H9 (cell line): Measurements from ENCODE around the gene ZNF790. TPM values are rescaled to one million over a fixed set of nuclear protein-coding genes. Genes with fewer than 3 reads are reported as not detected.

ENCODE experiments used
- DNase-seq: peaks from one replicate; pipeline ENCODE4 v3.0.0-alpha.2; 2017
- H2AFZ ChIP-seq: one replicate; pipeline ENCODE4 v1.6.1; 2013; ENCODE audit warnings: mild to moderate bottlenecking, low read length, control low read depth, moderate library complexity
- H2AK5ac ChIP-seq: 2 replicates; pipeline ENCODE4 v1.6.1; 2013; ENCODE audit warnings: low read length, control low read depth, mixed read lengths; ENCODE audit not compliant: insufficient read length
- H2BK120ac ChIP-seq: one replicate; pipeline ENCODE4 v1.6.1; 2013; ENCODE audit warnings: low read depth, mild to moderate bottlenecking, low read length, control low read depth, inconsistent platforms; ENCODE audit not compliant: poor library complexity, severe bottlenecking
- H2BK12ac ChIP-seq: 2 replicates; pipeline ENCODE4 v1.6.1; 2013; ENCODE audit warnings: low read length, control low read depth, mixed read lengths, low read depth; ENCODE audit not compliant: insufficient read length
- H2BK15ac ChIP-seq: 2 replicates; pipeline ENCODE4 v1.6.1; 2013; ENCODE audit warnings: low read depth, low read length, control low read depth
- H2BK20ac ChIP-seq: one replicate; pipeline ENCODE4 v1.6.1; 2013; ENCODE audit warnings: low read depth, mild to moderate bottlenecking, low read length, control low read depth, inconsistent platforms; ENCODE audit not compliant: poor library complexity, severe bottlenecking
- H2BK5ac ChIP-seq: 2 replicates; pipeline ENCODE4 v1.6.1; 2013; ENCODE audit warnings: low read length, control low read depth, mixed read lengths; ENCODE audit not compliant: insufficient read length
- H3K14ac ChIP-seq: 2 replicates; pipeline ENCODE4 v1.6.1; 2013; ENCODE audit warnings: low read length, control low read depth; ENCODE audit not compliant: insufficient read depth
- H3K18ac ChIP-seq: 2 replicates; pipeline ENCODE4 v1.6.1; 2013; ENCODE audit warnings: low read depth, mild to moderate bottlenecking, mixed read lengths, low read length, control low read depth; ENCODE audit not compliant: insufficient read length
- H3K23ac ChIP-seq: 2 replicates; pipeline ENCODE4 v1.6.1; 2013; ENCODE audit warnings: low read length, control low read depth, mixed read lengths, low read depth; ENCODE audit not compliant: insufficient read length
- H3K23me2 ChIP-seq: 2 replicates; pipeline ENCODE4 v1.6.1; 2013; ENCODE audit warnings: low read depth, mild to moderate bottlenecking, mixed read lengths, low read length, control low read depth; ENCODE audit not compliant: insufficient read length, poor library complexity, severe bottlenecking
- H3K27ac ChIP-seq: 2 replicates; pipeline ENCODE4 v1.5.1; 2013; ENCODE audit warnings: low read length, control low read depth, mixed read lengths, low read depth; ENCODE audit not compliant: insufficient read length
- H3K27me3 ChIP-seq: 2 replicates; pipeline ENCODE4 v1.6.1; 2013; ENCODE audit warnings: low read length, control low read depth, inconsistent platforms; ENCODE audit not compliant: insufficient read depth
- H3K4ac ChIP-seq: 2 replicates; pipeline ENCODE4 v1.6.1; 2013; ENCODE audit warnings: low read depth, mild to moderate bottlenecking, control low read depth, inconsistent platforms, low read length, moderate library complexity
- H3K4me1 ChIP-seq: 2 replicates; pipeline ENCODE4 v1.6.1; 2013; ENCODE audit warnings: low read length, control low read depth, inconsistent platforms; ENCODE audit not compliant: insufficient read depth
- H3K4me2 ChIP-seq: 2 replicates; pipeline ENCODE4 v1.6.1; 2013; ENCODE audit warnings: low read length, control low read depth, mixed read lengths; ENCODE audit not compliant: insufficient read length, insufficient read depth
- H3K56ac ChIP-seq: 2 replicates; pipeline ENCODE4 v1.6.1; 2013; ENCODE audit warnings: low read depth, mild to moderate bottlenecking, mixed read lengths, low read length, control low read depth; ENCODE audit not compliant: insufficient read length
- H3K79me1 ChIP-seq: 2 replicates; pipeline ENCODE4 v1.6.1; 2013; ENCODE audit warnings: low read depth, mild to moderate bottlenecking, moderate library complexity, low read length, control low read depth, inconsistent platforms; ENCODE audit not compliant: insufficient read depth, poor library complexity, severe bottlenecking
- H3K79me2 ChIP-seq: 2 replicates; pipeline ENCODE4 v1.6.1; 2013; ENCODE audit warnings: low read length, control low read depth, inconsistent platforms; ENCODE audit not compliant: insufficient read depth
- H3K9ac ChIP-seq: 2 replicates; pipeline ENCODE4 v1.6.1; 2013; ENCODE audit warnings: low read length, control low read depth, mixed read lengths; ENCODE audit not compliant: insufficient read length; ENCODE audit errors: extremely low read depth
- H3K9me3 ChIP-seq: one replicate; pipeline ENCODE4 v1.6.1; 2013; ENCODE audit warnings: low read depth, low read length, inconsistent platforms; ENCODE audit not compliant: control insufficient read depth
- H3T11ph ChIP-seq: one replicate; pipeline ENCODE4 v1.6.1; 2013; ENCODE audit warnings: mild to moderate bottlenecking, low read length, control low read depth, inconsistent platforms
- H4K20me1 ChIP-seq: one replicate; pipeline ENCODE4 v1.6.1; 2013; ENCODE audit not compliant: control insufficient read depth, insufficient read length, insufficient read depth
- H4K5ac ChIP-seq: 2 replicates; pipeline ENCODE4 v1.6.1; 2013; ENCODE audit warnings: low read depth, mild to moderate bottlenecking, mixed read lengths, low read length, control low read depth; ENCODE audit not compliant: insufficient read length
- H4K8ac ChIP-seq: replicated peaks from 2 replicates; pipeline ENCODE4 v1.6.1; 2013; ENCODE audit warnings: low read length, control low read depth, mixed read lengths, low read depth; ENCODE audit not compliant: insufficient read length
- H4K91ac ChIP-seq: 2 replicates; pipeline ENCODE4 v1.6.1; 2013; ENCODE audit warnings: low read depth, mild to moderate bottlenecking, moderate library complexity, mixed read lengths, low read length, control low read depth; ENCODE audit not compliant: insufficient read length
- H3K27ac Mint-ChIP-seq, 3 experiments: 2 replicates in 2 of 3; 3 replicates in 1 of 3; pipeline ENCODE4 v1.8.0; 2020 to 2021; ENCODE audit warnings: mixed read lengths in 3 of 3, mild to moderate bottlenecking in 1 of 3, moderate library complexity in 1 of 3
- H3K27me3 Mint-ChIP-seq: 2 replicates; pipeline ENCODE4 v1.8.0; 2021; ENCODE audit warnings: low read depth, mild to moderate bottlenecking, moderate library complexity, mixed read lengths
- H3K36me3 Mint-ChIP-seq, 3 experiments: 2 replicates in 2 of 3; 3 replicates in 1 of 3; pipeline ENCODE4 v1.8.0; 2020 to 2021; ENCODE audit warnings: low read depth in 3 of 3, mixed read lengths in 3 of 3; ENCODE audit not compliant: insufficient read depth in 1 of 3
- H3K4me1 Mint-ChIP-seq, 2 experiments: 2 replicates each; pipeline ENCODE4 v1.8.0; 2020; ENCODE audit warnings: mixed read lengths in 2 of 2
- H3K4me3 Mint-ChIP-seq, 2 experiments: 2 replicates in 1 of 2; 3 replicates in 1 of 2; pipeline ENCODE4 v1.8.0; 2020 to 2021; ENCODE audit warnings: mild to moderate bottlenecking in 2 of 2, mixed read lengths in 2 of 2, moderate library complexity in 1 of 2
- H3K9me3 Mint-ChIP-seq, 2 experiments: 2 replicates in 1 of 2; 3 replicates in 1 of 2; pipeline ENCODE4 v1.8.0; 2020; ENCODE audit warnings: mild to moderate bottlenecking in 2 of 2, mixed read lengths in 2 of 2, moderate library complexity in 1 of 2
- WGBS: extraction: QIAGEN DNeasy Blood & Tissue Kit; methylation state at CpG from one replicate; pipeline ENCODE4 v1.1.7; 2013; ENCODE audit warnings: missing lambda C conversion rate, low lambda C conversion rate, mixed read lengths; ENCODE audit not compliant: insufficient read length; ENCODE audit errors: extremely low coverage; 5-methylcytosine and 5-hydroxymethylcytosine counted together
- total RNA-seq: library from RNA; stranded (reverse); gene quantifications from 2 replicates; pipeline ENCODE4 v1.2.1, GENCODE V29; 2021
- TF ChIP-seq, protein P1 (sequence below): fragments of 200-600 bp; sonication (generic); conservative IDR thresholded peaks from 3 replicates; pipeline ENCODE4 v1.8.0; 2021; ENCODE audit warnings: antibody characterized with exemption, mild to moderate bottlenecking

ZNF790 gene
- total RNA-seq, 1 experiment from 2014 or later = 8.2 TPM

DNA sequence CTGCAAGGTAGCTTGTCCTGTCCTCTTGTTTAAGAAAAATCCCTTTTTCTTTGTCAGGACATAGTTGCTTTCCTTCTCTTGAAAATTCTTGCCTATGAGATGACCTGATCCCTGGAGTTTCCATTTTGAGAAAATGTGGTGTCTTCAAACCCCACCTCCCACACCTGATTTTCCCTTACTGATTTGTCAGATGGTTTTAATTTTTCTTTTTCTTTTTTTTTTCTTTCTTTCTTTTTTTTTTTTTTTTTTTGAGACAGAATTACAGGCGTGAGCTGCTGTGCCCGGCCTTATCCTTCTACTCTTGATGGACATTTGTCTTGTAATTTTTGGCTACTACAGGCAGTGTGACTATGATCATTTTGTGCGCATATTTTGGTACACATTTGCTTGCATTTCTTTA is 13.7 kb upstream of the ZNF790 start:
- Histone ChIP-seq H3K4me2 (peak overlapping the region; percentile 93), H2BK15ac (no peak overlapping the region), H3K14ac (no peak overlapping the region), H3K23me2 (peaks cover 11% of the 10 kb centered on the region), H3K4me1 (no peaks in the 10 kb centered on the region), H2AK5ac (no peak overlapping the region), H2BK5ac (no peak overlapping the region), H2BK120ac (no peak overlapping the region), H2BK12ac (no peak overlapping the region), H3K9me3 (no peaks in the 10 kb centered on the region), H3K18ac (no peak overlapping the region), H4K8ac (no peak overlapping the region), H3K27ac (no peak overlapping the region), H4K91ac (no peak overlapping the region), H3K9ac (no peak overlapping the region), H3K79me1 (no peaks in the 10 kb centered on the region), H4K20me1 (no peaks in the 10 kb centered on the region), H2AFZ (no peak overlapping the region), H3K79me2 (no peaks in the 10 kb centered on the region), H3K4ac (no peak overlapping the region), H3K56ac (no peak overlapping the region), H2BK20ac (no peak overlapping the region), H3T11ph (no peak overlapping the region), H4K5ac (no peak overlapping the region), H3K23ac (no peak overlapping the region), H3K27me3 (no peaks in the 10 kb centered on the region)
- WGBS = no CpG with 5 or more reads among the region's 3 CpGs
- H3K36me3 Mint-ChIP-seq = peaks cover 34 to 50% (median 50%) of the 10 kb centered on the region in 3 experiments
- no peaks in the 10 kb centered on the region for H3K27me3 Mint-ChIP-seq
- peaks cover 2 to 3% of the 10 kb centered on the region in 2 experiments for H3K4me1 Mint-ChIP-seq
- peaks cover 24 to 40% of the 10 kb centered on the region in 2 experiments for H3K9me3 Mint-ChIP-seq
- no peak overlapping the region for H3K27ac Mint-ChIP-seq
- no peak for DNase-seq
- TF ChIP-seq, protein P1, sequence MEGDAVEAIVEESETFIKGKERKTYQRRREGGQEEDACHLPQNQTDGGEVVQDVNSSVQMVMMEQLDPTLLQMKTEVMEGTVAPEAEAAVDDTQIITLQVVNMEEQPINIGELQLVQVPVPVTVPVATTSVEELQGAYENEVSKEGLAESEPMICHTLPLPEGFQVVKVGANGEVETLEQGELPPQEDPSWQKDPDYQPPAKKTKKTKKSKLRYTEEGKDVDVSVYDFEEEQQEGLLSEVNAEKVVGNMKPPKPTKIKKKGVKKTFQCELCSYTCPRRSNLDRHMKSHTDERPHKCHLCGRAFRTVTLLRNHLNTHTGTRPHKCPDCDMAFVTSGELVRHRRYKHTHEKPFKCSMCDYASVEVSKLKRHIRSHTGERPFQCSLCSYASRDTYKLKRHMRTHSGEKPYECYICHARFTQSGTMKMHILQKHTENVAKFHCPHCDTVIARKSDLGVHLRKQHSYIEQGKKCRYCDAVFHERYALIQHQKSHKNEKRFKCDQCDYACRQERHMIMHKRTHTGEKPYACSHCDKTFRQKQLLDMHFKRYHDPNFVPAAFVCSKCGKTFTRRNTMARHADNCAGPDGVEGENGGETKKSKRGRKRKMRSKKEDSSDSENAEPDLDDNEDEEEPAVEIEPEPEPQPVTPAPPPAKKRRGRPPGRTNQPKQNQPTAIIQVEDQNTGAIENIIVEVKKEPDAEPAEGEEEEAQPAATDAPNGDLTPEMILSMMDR = no peak
- H3K4me3 Mint-ChIP-seq = no peak overlapping the region; a peak in 1 of 5 replicates
